Stimulated activated CD4-positive, alpha-beta T cell treated with anti-CD3 and anti-CD28 coated beads, Interleukin-4, amount 100 ng/mL, for 1 hour (primary cell): ENCODE results near the gene ADGRG3.
"Not testable (repeated sequence)": the region's sequence is repeated elsewhere in the genome, so short reads cannot be mapped to it uniquely, and the experiment has no call there.

Source experiments
- DNase-seq: peaks from one replicate; pipeline ENCODE4 v3.0.0-alpha.2; 2020

Gene ADGRG3

DNA sequence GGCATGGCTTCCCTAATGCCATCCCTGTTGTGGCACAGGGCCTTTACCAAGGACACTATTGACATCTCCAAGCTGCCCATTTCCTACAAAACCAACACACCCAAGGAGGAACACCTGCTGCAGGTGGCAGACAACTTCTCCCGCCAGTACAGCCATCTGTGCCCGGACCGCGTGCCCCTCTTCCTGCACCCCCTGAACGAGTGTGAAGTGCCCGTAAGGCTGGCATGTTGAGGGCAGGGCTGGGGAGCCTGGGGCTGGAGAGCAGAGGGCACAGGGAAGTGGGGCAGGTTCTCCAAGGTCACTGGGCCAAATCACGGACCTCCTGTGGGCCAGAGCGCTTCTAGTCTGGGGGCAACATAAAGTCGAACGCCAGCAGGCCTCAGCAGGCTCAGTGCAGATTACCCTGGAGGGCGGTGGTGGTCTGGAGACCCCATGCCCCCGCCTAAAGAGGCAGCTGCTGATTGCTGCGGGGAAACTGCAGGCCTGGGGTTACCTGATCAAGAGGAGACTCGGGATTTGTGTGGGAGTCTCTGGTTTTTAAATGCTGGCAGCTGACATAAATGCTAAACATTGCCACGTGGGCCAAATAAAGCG, 30.8 kb downstream of the ADGRG3 start:
- no peak for DNase-seq

GRCh38 chr16:57699481-57699880, 31.4 kb downstream of the ADGRG3 start:
- DNase-seq = no peak

DNA sequence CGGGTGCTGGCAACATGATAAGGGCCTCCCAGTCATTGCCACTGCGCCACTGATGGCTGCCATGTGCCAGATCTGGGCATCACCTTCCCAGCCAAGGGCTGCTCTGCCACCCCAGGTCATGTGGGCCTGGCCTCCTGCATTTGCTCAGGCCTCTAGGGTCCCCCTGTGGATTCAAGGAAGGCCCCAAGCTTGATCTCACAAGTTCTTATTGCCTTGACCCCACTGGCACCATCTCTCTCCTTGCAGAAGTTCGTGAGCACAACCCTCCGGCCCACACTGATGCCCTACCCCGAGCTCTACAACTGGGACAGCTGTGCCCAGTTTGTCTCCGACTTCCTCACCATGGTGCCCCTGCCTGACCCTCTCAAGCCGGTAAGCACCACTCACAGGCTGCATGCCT, 31.8 kb downstream of the ADGRG3 start:
- no peak for DNase-seq

- DNase-seq = no peak
Measured at GRCh38 chr16:57700781-57701551, 32.9 kb downstream of the ADGRG3 start.

DNA sequence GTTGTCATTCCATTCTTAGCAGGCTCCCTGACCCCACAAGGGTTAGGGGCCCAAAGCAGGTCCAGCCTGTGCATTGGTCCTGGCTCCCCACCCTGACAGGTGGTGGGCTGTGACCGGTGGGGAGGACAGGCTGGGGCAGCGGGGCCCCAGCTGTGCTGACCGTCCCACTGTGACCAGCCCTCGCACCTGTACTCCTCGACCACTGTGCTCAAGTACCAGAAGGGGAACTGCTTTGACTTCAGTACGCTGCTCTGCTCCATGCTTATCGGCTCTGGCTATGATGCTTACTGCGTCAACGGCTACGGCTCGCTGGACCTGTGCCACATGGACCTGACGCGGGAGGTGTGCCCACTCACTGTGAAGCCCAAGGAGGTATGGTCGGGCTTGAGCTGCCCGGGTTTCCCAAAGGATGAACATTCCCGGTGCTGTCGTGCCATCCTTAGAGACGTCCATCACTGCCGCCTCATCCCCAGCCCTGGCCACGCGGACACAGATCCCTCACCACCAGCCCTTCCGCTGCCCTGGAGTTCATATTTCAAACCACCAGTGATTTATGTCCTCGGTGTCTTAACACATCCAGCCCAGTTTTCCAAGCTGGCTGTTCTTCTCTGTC, 33.8 kb downstream of the ADGRG3 start:
- no peak for DNase-seq

DNA sequence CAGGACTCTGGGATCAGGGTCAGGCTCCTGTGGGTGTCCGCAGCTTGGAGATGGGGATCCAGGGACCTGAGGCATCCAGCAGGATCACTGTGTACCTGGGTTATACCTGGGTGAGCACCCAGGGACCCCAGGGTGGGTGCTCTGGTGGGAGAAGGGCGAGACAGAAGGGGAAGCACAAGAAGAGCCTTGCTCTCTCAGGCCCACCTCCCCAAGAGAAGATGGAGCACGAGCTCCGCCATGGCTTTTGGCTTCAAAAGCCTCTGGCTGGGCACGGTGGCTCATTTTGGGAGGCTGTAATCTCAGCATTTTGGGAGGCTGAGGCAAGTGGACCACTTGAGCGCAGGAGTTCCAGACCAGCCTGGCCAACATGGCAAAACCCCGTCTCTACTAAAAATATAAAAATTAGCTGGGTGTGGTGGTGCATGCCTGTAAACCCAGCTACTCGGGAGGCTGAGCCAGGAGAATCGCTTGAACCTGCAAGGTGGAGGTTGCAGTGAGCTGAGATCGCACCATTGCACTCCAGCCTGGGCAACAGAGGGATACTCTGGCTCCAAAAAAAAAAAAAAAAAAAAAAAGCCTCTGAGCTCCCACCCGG, 35.4 kb downstream of the ADGRG3 start:
- no peak for DNase-seq

- DNase-seq = no peak
Measured at GRCh38 chr16:57704011-57704904, 36.2 kb downstream of the ADGRG3 start.

DNA sequence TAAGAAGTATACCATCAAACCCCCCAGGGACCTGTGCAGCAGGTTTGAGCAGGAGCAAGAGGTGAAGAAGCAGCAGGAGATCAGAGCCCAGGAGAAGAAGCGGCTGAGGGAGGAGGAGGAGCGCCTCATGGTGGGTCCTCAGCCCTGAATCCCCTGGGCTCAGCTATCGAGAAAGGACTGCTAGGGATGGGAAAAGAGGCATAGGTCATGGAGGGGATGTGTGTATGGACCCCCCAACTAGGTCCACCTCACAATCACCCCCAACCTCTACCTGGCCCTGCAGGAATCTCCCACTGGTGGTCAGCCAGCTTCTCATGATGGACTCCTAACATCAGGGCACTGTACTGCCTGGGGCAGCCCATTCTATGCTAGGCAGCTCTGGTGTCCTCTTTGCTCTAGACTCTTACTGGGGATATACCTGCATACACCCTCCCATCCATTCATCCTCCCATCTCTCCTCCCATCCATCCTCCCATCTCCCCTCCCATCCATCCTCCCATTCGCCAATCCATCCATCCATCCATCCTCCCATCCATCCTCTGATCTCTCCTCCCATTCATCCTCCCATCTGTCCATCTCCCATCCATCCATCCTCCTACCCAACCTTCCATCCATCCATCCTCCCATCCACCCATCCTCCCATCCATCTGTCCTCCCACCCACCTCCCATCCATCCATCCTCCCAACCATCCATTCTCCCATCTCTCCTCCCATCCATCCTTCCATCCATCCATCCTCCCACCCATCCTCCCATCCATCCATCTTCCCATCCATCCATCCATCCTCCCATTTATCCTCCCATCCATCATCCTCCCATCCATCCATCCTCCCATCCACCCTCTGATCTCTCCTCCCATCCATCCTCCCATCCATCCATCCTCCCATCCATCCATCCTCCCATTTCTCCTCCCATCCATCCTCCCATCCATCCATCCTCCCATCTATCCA, 37.1 kb downstream of the ADGRG3 start:
- no peak for DNase-seq

DNA sequence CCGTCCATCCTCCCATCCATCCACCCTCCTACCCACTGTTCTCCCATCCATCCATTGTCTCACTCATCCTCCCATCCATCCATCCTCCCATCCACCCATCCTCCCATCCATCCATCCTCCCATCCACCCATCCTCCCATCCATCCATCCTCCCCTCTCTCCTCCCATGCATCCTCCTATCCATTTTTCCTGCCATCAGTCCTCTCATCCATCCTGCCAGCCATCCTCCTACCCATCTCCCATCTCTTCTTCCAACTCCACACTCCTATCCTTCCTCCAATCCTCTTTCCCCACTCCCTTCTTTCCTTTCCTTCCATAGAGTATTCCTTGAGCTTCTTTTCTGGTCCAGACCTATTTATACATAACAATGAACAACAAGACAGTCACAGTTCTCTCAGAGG, 38.6 kb downstream of the ADGRG3 start:
- DNase-seq = no peak

GRCh38 chr16:57707331-57707730, 39.2 kb downstream of the ADGRG3 start:
- no peak for DNase-seq

DNA sequence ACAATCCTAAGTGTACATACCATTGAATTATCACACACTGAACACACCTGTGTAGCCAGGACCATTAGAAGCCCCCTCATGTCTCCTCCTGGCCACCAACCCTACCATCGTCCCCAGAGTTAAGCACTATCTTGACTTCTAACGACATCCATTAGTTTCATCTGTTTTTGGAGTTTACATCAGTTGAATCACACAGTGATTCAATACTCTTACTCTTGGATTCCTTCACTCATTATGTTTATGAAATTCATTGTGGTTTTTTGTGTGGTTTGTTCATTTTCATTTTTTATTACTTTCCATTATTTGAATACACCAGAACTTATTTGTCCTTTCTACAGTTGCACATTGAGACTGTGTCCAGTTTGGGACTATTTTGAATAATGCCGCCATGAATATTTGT, 40.1 kb downstream of the ADGRG3 start:
- DNase-seq = no peak

DNA sequence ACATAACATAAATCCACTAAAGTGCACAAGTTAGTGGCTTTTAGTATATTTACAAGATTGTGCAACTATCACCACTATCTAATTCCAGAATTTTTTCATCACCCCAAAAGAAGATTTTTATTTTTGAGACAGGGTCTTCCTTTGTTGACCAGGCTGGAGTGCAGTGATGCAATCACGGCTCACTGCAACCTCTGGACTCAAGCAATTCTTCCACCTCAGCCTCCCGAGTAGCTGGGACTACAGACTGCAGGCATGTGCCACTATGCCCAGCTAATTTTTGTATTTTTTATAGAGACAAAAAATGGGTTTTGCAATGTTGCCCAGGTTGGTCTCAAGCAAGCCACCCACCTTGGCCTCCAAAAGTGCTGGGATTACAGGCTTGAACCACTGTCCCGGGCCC, 41.6 kb downstream of the ADGRG3 start:
- no peak for DNase-seq

- DNase-seq = no peak
Measured at GRCh38 chr16:57711346-57711745, 43.2 kb downstream of the ADGRG3 start.

GRCh38 chr16:57711993-57712392, 43.9 kb downstream of the ADGRG3 start:
- no peak for DNase-seq

DNA sequence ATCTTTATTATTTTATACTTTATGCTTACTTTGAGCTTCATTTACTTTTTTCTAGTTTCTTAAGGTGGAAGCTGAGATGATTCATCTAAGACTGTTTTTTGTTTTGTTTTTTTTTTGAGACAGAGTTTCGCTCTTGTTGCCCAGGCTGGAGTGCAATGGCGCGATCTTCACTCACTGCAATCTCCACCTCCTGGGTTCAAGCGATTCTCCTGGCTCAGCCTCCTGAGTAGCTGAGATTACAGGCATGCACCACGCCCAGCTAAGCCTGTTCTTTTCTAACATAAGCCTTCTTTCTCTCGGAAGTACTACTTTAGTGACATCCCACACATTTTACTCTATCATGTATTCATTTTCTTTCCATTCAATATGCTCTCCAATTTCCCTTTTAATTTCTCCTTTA, 44.5 kb downstream of the ADGRG3 start:
- DNase-seq = not testable (repeated sequence)

- no peak for DNase-seq
Measured at GRCh38 chr16:57713596-57713995, 45.5 kb downstream of the ADGRG3 start.

GRCh38 chr16:57714047-57714446, 45.9 kb downstream of the ADGRG3 start:
- DNase-seq = no peak

DNA sequence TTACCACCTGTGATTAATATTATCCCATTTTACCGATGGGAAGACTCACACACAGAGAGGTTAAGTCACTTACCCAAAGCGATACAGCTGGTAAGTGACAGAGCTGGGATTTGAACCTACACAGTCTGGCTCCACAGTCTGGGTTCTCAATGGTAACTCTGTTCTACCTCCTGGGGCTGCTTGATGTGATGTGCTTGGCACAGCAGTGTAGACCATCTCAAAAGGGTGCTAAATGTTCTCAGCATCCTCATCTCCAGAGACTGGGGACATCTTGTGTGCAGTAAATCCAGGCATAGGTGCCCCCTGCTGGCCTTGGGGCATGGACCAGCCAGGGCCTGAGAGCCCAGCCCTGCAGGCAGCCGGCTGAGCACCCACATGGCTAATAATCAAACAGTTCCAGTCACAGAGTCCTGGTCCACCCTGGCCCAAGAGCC, 52.1 kb downstream of the ADGRG3 start:
- peak; percentile 43 for DNase-seq

GRCh38 chr16:57721356-57722209, 53.5 kb downstream of the ADGRG3 start:
- no peak for DNase-seq

DNA sequence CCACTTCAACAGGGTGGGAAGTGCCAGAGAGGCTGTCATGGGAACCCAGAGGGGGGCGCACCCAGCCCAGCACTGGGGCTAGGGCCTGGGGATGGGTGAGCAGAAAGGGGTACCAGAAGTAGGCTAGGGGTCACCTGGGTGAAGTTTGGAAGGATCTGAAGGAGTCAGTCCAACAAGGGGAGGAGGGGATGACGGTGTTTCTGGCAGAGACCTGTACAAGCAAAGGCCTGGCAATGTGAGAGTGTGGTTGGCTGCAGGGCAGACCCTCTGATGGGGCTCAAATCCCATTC, 54.0 kb downstream of the ADGRG3 start:
- DNase-seq = no peak

- no peak for DNase-seq
Measured at GRCh38 chr16:57722651-57723050, 54.5 kb downstream of the ADGRG3 start.
